Lower leg skin (tissue), 4 donors: Measurements from ENCODE around the gene ZNG1B. TPM values are rescaled to one million over a fixed set of nuclear protein-coding genes. Genes with fewer than 3 reads are reported as not detected.
A peak's percentile ranks its signal among the peaks of the same experiment; 100 is the strongest.
"Not testable (repeated sequence)": the region's sequence is repeated elsewhere in the genome, so short reads cannot be mapped to it uniquely, and the experiment has no call there.

ENCODE experiments used
- DNase-seq, 2 donors: peaks; one replicate each; pipeline ENCODE4 v3.0.0-alpha.2; 2019; ENCODE audit warnings: low spot score in 2 of 2
- H3K4me3 ChIP-seq: fragments of 200-600 bp; sonication (generic); 2 replicates; pipeline ENCODE4 v1.5.1; 2017; ENCODE audit warnings: mild to moderate bottlenecking, low read depth; ENCODE audit not compliant: poor library complexity, severe bottlenecking
- WGBS, 2 donors: methylation state at CpG; one replicate each; pipeline ENCODE4 v1.1.5; 2018; 5-methylcytosine and 5-hydroxymethylcytosine counted together
- intact Hi-C: fragments of 100-400 bp; cut with DNase I; formaldehyde crosslinking; loops from one replicate; pipeline ENCODE4 v1.15.0; 2023; ENCODE audit warnings: low total_unique reads
- total RNA-seq, 4 donors: library from RNA; depleted of rRNA; stranded (reverse); fragments of >200 nt; gene quantifications; one replicate each; pipeline ENCODE4 v1.1.0, GENCODE V29; 2016

Gene ZNG1B
- total RNA-seq, 4 donors from 2014 or later: 18.6 to 30.8 (median 24.1) TPM

DNA sequence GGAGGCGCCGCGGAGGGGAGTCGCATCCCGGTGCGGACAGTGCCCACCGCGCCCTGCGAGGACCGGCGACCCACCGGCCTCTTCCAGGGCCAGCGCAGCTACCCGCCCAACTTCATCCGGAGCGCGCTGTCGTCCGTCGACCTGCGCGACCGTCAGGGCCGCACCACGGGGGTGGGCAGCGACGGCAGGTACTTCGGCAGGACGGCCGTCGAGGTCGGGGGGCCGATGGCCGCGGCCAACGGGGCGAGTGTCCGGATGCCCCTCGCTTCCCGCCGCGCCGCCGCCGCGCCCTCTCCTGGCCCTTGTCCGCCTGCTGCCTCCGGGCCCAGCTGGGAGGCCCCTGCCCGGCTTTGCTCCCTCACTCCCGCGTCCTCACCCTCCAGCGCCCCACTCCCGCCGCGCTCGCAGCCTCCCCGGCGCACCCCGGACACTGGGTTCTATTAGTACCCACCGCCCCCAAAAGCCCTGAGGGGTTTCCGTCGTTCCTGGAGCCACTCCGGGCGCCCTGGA is 104.5 kb downstream of the ZNG1B start:
- intact Hi-C loops, DNase-seq: not testable (repeated sequence)
- peak overlapping the region; percentile 47 for H3K4me3 ChIP-seq
- WGBS, 2 donors: 1% methylated on average over 41 of the region's 64 CpGs; no CpG with 5 or more reads in 1 of the 2 donors

DNA sequence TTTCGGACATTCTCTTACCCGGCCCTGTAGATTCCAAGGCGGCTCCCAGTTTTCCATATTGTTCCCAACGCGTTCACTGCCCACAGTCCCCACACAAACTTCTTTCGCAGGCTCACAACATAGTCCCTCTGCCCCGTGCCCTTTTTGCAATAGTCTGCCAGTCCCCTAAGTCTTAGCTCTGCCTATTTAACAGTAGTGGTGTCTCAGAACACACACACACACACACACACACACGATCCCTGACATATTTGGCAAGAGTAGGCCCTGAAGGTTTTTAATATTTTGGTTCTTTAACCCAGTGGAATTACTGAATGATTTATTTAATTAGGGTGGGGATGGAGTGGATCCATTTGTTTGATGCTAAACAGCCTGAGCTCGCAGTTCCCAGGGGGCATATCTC is 105.0 kb downstream of the ZNG1B start:
- DNase-seq, H3K4me3 ChIP-seq, intact Hi-C loops: not testable (repeated sequence)
- 0 to 25% methylated on average over 2 of the region's 9 CpGs for WGBS, 2 donors

Other genes starting within 250 kb of the ZNG1B start
- 1 to 10 TPM in 3 of 4 donors, under 1 TPM in 1; 0.91 to 5.2 (median 4.3) TPM for gene PAX8, start 158.8 kb upstream of the ZNG1B start, total RNA-seq
- gene FOXD4L1, start 61.0 kb downstream of the ZNG1B start, total RNA-seq: not detected
- 10 to 100 TPM in 3 of 4 donors, 1 to 10 TPM in 1; 9.2 to 18.0 (median 12.1) TPM for gene RABL2A, start 189.6 kb downstream of the ZNG1B start, total RNA-seq